Right ventricle myocardium superior (tissue), 1 donor: ENCODE data around the gene TRIM34. TPM values are rescaled to one million over a fixed set of nuclear protein-coding genes. Genes with fewer than 3 reads are reported as not detected.
A peak's percentile ranks its signal among the peaks of the same experiment; 100 is the strongest.
"Not testable (repeated sequence)": the region's sequence is repeated elsewhere in the genome, so short reads cannot be mapped to it uniquely, and the experiment has no call there.

Experiments
- ATAC-seq: fragments of 200-7000 bp; cut with Tn5 transposase; one replicate; pipeline ENCODE4 v1.9.1; 2020; ENCODE audit warnings: mild to moderate bottlenecking; ENCODE audit not compliant: poor library complexity
- DNase-seq: peaks from one replicate; pipeline ENCODE4 v3.0.0-alpha.2; 2020
- intact Hi-C: fragments of 100-400 bp; cut with DNase I; formaldehyde crosslinking; loops from one replicate; pipeline ENCODE4 v1.11.2; 2022
- total RNA-seq: library from RNA; stranded (reverse); fragmentation: NEBNext Ultra II Directional; extraction: Animal tissue kit (Norgen Biotek cat#: 25700); gene quantifications from one replicate; pipeline ENCODE4 v1.2.1, GENCODE V29; 2021
- donor health status: DM: no; HTN: yes; CAD: no; lungs with severe emphysema.

TRIM34 gene
- total RNA-seq, 1 donor from 2014 or later: 1.6 TPM

- DNase-seq: no peak
- intact Hi-C loops: no loop called here
Measured at GRCh38 chr11:5611627-5612026, 13.2 kb upstream of the TRIM34 start.

DNA sequence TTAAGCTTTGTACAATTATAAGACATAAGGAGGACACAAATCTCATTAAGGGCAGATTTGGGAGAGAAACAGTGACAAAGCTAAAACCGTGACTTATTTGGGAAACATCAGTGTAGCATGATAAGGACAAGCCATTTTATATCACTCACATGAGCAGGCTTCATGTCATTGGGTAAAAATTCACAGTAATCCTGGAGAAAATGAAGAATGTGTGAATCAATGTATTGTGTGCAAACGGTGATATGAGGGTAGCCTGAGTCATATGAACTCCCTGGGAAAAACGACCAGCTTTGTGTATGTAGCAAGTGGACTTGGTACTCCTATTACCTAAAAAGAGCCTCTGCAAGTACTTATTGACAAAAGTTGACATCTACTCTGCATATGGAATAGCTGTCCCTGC is 6.0 kb upstream of the TRIM34 start:
- intact Hi-C loops: no loop called here
- no peak for DNase-seq
- ATAC-seq: no peak

More at GRCh38 chr11:5611627-5612026, 13.2 kb upstream of the TRIM34 start:
- ATAC-seq: no peak

DNA sequence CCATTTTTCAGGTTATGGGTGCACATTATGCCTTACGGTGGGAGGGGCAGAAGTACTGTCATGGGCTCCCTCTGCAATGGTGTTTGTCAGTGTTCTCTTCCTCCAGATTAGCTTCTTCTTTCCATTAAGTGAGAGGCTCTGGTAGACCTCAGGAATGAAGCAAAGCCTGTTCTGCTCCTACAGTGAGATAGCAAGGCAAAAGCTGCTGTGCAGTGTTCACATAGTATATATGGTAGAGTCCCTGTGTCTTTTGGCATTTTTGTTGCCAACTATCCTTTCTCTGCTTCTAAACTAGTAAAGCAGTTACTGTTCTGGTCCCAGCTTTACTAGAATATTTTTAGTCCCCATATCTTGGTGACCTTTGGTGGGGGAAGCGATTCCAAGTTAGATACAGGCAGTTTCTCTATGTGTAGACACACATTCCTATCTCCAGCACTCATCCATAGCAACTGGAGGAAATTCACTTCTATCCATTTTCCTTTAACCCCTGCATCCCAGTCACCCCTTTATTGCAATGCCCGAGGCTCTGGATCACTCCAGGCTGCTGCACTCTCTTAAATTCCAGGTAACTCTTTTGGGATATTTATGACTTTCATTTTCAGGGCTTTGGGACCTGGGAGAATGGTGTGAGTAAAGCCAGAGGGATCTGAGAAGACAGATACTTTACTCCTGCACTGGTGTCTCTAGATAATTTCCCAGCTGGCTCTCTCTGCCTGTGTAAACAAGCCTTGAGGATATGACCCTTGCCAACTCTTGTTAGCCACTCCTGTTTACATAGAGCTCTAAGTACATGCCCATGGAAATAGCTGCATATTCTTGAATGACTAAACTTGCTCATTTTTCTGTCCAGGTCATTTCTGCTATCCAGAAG is 3.9 kb upstream of the TRIM34 start:
- ATAC-seq (peak; percentile 19), DNase-seq (no peak)
- intact Hi-C loops: no loop called here

DNA sequence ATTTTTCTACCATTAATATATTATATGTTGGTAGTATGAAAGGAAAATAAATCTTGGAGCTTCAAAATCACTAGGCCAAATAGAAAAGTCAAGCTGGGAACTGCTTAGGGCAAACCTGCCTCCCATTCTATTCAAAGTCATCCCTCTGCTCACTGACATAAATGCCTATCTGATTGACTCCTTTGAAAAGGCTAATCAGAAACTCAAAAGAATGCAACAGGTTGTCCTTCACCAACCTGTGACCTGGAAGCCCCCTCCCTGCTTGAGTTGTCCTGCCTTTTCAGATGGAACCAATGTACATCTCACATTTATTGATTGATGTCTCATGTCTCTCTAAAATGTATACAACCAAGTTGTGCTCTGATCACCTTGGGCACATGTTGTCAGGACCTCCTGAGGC is 3.2 kb upstream of the TRIM34 start:
- intact Hi-C loops: no loop called here
- DNase-seq (no peak), ATAC-seq (no peak)

DNA sequence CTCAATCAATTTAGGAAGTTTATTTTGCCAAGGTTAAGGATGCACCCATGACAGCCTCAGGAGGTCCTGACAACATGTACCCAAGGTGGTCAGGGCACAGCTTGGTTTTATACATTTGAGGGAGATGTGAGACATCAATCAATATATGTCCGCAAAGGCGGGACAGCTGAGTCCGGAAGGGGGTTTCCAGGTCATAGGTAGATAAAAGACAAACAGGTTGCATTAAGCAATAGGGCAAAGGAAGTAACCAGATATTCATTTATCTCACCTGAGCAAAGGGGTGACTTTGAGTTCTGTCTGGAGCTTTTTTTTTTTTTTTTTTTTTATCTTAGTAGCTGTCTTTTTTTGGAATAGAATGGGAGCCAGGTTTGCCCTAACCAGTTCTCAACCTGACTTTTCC is 2.0 kb upstream of the TRIM34 start:
- intact Hi-C loops: no loop called here
- DNase-seq (no peak), ATAC-seq (no peak)

DNA sequence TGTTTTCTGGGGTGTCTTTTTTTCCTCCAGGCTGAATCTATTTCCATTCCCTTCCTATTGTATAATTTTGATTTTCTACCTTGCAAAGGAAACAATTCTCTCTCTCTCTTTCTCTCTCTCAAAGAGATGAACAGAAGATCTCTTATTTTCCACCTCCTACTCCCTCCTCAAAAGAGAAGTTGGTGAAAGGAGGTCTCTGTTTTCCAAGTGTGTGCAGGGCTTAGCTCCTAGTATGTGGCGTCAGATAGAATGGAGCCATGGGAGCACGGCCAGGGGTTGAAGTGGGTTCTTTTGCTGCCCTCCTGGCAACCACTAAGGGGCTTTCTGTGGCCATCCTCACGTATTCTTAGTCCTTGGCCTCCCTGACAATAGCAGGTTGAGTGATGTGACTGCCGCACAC is 480 bp downstream of the TRIM34 start:
- ATAC-seq (peak; percentile 21), DNase-seq (no peak)
- intact Hi-C loops: no loop called here

DNA sequence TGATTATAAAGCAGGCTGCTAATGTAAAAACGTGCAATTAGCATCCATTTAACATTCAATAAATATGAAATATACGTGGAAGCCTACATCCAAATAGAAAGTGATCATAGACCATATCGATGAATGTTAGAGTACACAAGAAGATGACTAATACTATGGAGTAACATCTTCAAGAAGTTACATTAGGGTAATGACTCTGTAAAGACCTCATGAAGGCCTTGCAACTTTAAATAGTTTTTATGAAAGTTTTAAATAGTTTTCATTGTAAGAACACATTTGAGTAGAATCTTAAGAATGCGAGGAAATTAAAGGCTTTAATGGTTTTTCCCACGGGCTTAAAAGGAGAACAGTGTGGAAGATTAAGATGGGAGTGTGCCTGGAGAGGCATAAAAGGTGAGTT is 1.4 kb downstream of the TRIM34 start:
- intact Hi-C loops: no loop called here
- no peak for DNase-seq
- ATAC-seq: no peak

DNA sequence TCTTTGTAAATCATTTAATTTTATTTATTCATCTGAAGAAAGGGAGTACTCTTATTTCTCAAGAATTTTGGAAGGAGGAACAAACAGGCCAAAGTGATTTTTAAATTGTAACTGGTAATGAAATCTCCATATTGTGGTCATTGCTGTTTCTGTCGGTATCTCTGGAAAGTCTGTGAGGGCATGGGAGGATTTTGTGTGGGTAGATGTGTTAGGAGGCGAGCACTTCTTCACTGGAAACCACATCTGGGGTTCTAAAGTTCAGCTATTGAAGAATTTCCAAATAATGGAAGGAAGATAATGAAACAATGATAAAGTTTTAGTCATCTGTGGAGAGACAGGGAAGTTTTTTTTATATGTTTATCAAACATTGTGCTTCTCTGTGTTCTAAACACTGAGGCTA is 6.6 kb downstream of the TRIM34 start:
- DNase-seq: no peak
- intact Hi-C loops: no loop called here
- no peak for ATAC-seq

GRCh38 chr11:5631969-5632635 is 7.3 kb downstream of the TRIM34 start:
- ATAC-seq: no peak
- intact Hi-C loops: no loop called here
- no peak for DNase-seq

- intact Hi-C loops: no loop called here
- ATAC-seq: no peak
- DNase-seq: no peak
Measured at GRCh38 chr11:5639953-5640352, 15.2 kb downstream of the TRIM34 start.

DNA sequence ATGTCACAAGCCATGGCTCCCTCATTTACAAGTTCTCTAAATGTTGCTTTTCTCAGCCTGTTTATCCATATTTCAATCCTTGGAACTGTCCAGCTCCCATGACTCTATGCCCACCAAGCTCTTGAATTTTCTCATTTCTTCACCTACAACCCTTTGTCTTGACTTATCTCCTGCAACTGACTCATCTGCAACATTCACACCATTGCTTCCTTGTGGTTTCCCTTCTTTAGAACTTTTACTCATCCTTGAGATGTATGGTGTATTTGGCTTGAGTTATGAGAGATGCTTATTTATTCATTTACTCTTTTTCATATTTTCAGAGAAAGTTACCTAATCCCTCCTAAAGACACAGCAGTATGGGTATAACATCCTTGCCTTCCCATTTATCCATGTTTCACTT is 18.8 kb downstream of the TRIM34 start:
- DNase-seq: no peak
- intact Hi-C loops: no loop called here
- no peak for ATAC-seq

DNA sequence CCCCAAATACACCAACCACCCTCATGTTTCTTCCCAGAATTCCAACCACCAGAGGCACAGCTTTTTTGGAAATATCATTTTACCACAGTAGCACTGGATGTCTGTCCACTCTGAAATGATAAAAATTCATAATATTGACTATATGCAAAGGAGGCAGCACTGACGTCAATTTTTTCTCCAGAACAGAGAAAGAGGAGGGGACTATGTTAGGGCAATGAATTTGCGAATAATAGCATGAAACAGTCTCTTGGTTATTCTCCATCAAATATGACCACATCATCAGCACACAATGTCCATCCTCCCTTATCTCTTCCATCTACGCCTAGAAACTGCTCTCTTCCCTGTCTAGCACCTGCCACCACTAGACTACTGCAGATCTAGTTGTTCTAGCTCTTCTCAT is 21.3 kb downstream of the TRIM34 start:
- intact Hi-C loops: no loop called here
- no peak for ATAC-seq
- DNase-seq: no peak

DNA sequence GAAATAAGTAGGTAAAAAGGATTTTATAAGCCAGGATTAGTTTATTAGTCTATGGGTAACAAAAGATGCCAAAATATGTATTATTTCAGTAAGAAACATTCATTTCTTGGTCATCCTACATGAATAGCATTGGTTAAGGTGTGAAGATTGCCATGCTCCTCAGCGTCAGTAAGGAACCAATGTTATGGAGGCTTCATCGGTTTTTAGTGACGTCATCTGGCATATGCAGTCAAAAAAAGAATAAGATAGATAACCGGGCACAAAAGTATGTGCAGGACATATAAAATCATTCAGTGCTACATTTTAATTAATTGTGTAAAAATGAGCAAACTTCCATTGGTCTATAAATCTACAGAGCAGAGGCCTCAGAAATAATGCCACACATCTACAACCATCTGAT is 30.7 kb downstream of the TRIM34 start:
- intact Hi-C loops: no loop called here
- DNase-seq: no peak
- no peak for ATAC-seq

DNA sequence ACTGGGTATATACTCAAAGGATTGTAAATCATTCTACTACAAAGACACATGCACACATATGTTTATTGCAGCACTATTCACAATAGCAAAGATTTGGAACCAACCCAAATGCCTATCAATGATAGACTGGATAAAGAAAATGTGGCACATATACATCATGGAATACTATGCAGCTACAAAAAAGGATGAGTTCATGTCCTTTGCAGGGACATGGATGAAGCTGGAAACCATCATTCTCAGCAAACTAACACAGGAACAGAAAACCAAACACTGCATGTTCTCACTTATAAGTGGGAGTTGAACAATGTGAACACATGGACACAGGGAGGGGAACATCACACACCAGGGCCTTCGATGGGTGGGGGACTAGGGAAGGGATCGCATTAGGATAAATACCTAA is 32.2 kb downstream of the TRIM34 start:
- DNase-seq, ATAC-seq, intact Hi-C loops: not testable (repeated sequence)

GRCh38 chr11:5658318-5658717 is 33.5 kb downstream of the TRIM34 start:
- ATAC-seq (no peak), DNase-seq (no peak)
- intact Hi-C loops: no loop called here

DNA sequence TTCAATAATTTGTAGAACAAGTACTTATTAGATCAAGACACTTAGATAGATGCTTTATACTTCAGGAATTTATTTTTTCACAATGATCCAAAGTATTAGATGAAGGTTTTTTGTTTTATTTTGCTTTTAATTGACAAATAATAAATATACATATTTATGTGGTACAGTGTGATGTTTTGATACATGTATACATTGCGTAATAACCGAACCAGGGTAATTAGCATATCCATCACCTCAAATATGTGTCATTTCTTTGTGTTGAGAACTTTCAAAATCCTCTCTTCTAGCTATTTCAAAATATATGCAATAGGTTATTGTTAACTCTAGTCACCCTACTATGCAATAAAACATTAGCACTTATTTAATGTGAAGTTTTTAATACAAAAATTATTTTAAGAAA is 38.7 kb downstream of the TRIM34 start:
- intact Hi-C loops: no loop called here
- ATAC-seq (no peak), DNase-seq (no peak)

DNA sequence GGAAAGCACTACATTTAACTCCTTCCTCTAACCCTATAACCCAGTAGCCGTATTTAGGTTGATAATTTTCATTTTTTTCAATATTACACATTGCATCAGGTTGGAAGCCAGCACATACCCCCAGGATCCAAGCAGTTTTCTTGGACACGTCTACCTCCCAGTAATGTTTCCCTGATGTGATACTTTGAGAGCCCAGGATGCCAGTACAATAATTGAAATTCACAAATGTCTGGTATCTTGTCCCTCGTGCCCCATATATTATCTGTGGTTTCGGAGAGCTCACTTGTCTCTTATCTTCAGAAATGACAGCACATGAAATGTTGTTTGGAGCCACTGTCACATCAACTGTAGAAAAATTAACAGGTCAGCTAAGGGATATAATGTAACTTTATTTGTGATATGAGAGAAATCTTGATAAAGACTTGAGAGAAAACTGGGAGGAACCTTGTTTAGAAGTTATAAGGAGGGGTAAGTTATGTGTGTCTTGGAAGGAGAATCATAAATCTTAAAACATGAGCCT is 40.3 kb downstream of the TRIM34 start:
- intact Hi-C loops: no loop called here
- ATAC-seq (no peak), DNase-seq (no peak)

DNA sequence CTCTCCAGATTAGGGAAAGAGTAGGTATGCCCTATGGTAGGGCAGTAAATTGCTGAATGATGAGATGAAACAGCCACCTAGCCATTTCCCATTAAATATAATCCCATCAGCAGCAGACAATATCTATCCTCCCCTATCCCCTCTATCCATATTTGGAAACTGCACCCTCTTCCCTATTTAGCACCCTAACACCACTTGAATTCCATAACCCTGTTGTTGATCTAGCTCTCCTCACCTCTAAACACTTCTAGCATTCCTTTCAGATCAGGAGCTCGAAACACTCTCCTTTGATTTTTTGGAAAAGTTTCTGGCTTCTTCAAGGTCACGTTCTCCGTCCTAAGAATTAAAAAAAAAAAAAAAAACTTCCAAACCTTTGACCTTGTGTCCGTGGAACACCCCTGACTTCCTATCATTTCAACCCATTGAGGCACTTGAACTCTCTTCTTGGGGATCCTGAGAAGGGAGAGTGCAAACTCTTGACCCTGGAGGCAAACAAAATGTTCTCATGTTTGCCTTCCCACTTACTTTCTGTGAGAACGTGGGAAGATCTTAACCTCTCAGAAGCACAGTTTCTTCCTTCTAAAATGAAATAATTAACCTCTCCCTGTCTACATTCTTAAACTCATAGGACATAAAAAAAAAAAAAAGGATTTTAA is 41.1 kb downstream of the TRIM34 start:
- intact Hi-C loops: no loop called here

GRCh38 chr11:5666402-5666793 is 41.6 kb downstream of the TRIM34 start:
- ATAC-seq (no peak), DNase-seq (no peak)
- intact Hi-C loops: no loop called here

More for the DNA sequence above, 41.1 kb downstream of the TRIM34 start:
- DNase-seq: no peak
- ATAC-seq: no peak

DNA sequence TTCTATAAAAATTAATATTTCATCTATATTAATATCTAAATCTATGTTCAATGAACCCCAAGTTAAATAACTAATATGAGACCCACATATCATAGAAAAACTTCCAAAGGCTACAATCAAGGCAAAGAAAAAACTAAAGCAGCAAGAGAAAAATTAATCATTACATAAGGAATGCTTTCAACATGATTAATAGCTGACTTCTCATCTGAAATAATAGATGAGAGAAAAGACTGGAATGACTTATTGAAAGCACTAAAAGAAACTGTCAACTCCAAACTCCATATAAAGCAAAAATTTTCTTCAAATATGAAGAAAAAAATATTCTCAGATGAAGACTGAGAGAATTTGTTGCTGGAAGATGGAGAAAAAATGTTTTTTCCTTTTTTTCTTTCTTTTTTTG is 47.0 kb downstream of the TRIM34 start:
- intact Hi-C loops: no loop called here
- DNase-seq: no peak
- no peak for ATAC-seq
